A549 (cell line): ENCODE results near the gene ERFL. TPM values are rescaled to one million over a fixed set of nuclear protein-coding genes. Genes with fewer than 3 reads are reported as not detected.

Source experiments
- ATAC-seq, 2 experiments: fragments of 200-7000 bp in 1 of 2; fragments of >200 bp in 1 of 2; cut with Nextera tagmentation in 1 of 2; cut with Tn5 transposase in 1 of 2; 3 replicates each; pipeline versions ENCODE4 v1.8.0 to v1.9.1; 2018 to 2020; ENCODE audit warnings: mild to moderate bottlenecking in 1 of 2, moderate library complexity in 1 of 2
- CTCF ChIA-PET: fragments of 300-600 bp; sonication (Branson Sonifier 250); formaldehyde crosslinking; extraction: SDS; loops from one replicate; lab custom pipeline; 2021; ENCODE audit warnings: antibody characterized with exemption, inconsistent platforms; lab: Yijun Ruan, JAX
- POLR2A ChIA-PET: fragments of 350-600 bp; formaldehyde crosslinking; extraction: SDS; loops from one replicate; lab custom pipeline; 2021; ENCODE audit warnings: antibody characterized with exemption, inconsistent platforms; lab: Yijun Ruan, JAX
- DNase-seq, 2 experiments: peaks; one replicate each; pipeline versions ENCODE4 v3.0.0 to v3.0.0-alpha.2; 2011 to 2016; ENCODE audit warnings: low read depth in 1 of 2, low spot score in 1 of 2
- FAIRE-seq: peaks from 2 replicates; lab custom pipeline; 2011; peaks lifted over from hg19 to GRCh38; lab: Jason Lieb, UNC
- H3K27ac ChIP-seq, 2 experiments: fragments of >200 bp; sonication (Bioruptor Twin); formaldehyde crosslinking; 3 replicates each; pipeline ENCODE4 v1.5.1; 2016 to 2017
- H3K4me1 ChIP-seq: fragments of >200 bp; sonication (Bioruptor Twin); formaldehyde crosslinking; 3 replicates; pipeline ENCODE4 v1.6.1; 2016
- H3K4me2 ChIP-seq: fragments of >200 bp; sonication (Bioruptor Twin); formaldehyde crosslinking; 3 replicates; pipeline ENCODE4 v1.6.1; 2016
- H3K4me3 ChIP-seq: fragments of >200 bp; sonication (Bioruptor Twin); formaldehyde crosslinking; 3 replicates; pipeline ENCODE4 v1.5.1; 2016
- H3K9me3 ChIP-seq: fragments of >200 bp; sonication (Bioruptor Twin); formaldehyde crosslinking; 3 replicates; pipeline ENCODE4 v1.6.1; 2016
- ATOH8 ChIP-seq: fragments of 250-450 bp; sonication (Bioruptor Pico); IDR thresholded peaks from 2 replicates; pipeline ENCODE4 v1.5.0; 2020; ENCODE audit warnings: low read depth, mild to moderate bottlenecking, moderate library complexity
- CBX2 ChIP-seq: fragments of 200-600 bp; sonication (generic); IDR thresholded peaks from 2 replicates; pipeline ENCODE4 v1.6.1; 2016; ENCODE audit warnings: low read depth, mild to moderate bottlenecking, borderline replicate concordance
- CBX8 ChIP-seq: fragments of 200-600 bp; sonication (generic); IDR thresholded peaks from 2 replicates; pipeline ENCODE4 v1.6.1; 2016
- CEBPB ChIP-seq, 2 experiments: fragments of >200 bp in 1 of 2; sonication (Bioruptor Twin) in 1 of 2; formaldehyde crosslinking in 1 of 2; IDR thresholded peaks; 2 replicates each; pipeline ENCODE4 v1.6.1; 2012 to 2016
- CHD2 ChIP-seq: fragments of 150-350 bp; IDR thresholded peaks from 2 replicates; pipeline ENCODE4 v1.6.1; 2014; ENCODE audit warnings: low read length; ENCODE audit not compliant: partially characterized antibody
- E2F6 ChIP-seq: IDR thresholded peaks from 2 replicates; pipeline ENCODE4 v1.6.1; 2012; ENCODE audit warnings: low read depth, borderline replicate concordance
- ELK1 ChIP-seq: fragments of 150-350 bp; IDR thresholded peaks from 2 replicates; pipeline ENCODE4 v1.6.1; 2014; ENCODE audit warnings: low read depth, mild to moderate bottlenecking, low read length
- FOSB ChIP-seq: fragments of 250-450 bp; sonication (Bioruptor Pico); IDR thresholded peaks from 2 replicates; pipeline ENCODE4 v1.5.0; 2020; ENCODE audit warnings: mild to moderate bottlenecking, moderate library complexity
- GATA3 ChIP-seq: IDR thresholded peaks from 2 replicates; pipeline ENCODE4 v1.6.1; 2012; ENCODE audit warnings: borderline replicate concordance
- HOXB13 ChIP-seq: fragments of 250-450 bp; sonication (Bioruptor Pico); IDR thresholded peaks from 2 replicates; pipeline ENCODE4 v1.5.0; 2020; ENCODE audit warnings: low read depth, mild to moderate bottlenecking, moderate library complexity
- HOXB5 ChIP-seq: fragments of 250-450 bp; sonication (Bioruptor Pico); IDR thresholded peaks from 2 replicates; pipeline ENCODE4 v1.5.0; 2020; ENCODE audit warnings: mild to moderate bottlenecking, moderate library complexity
- MAFK ChIP-seq: fragments of 450-650 bp; IDR thresholded peaks from 2 replicates; pipeline ENCODE4 v1.6.1; 2014; ENCODE audit not compliant: partially characterized antibody
- MAX ChIP-seq: IDR thresholded peaks from 2 replicates; pipeline ENCODE4 v1.6.1; 2012
- MYC ChIP-seq: IDR thresholded peaks from 2 replicates; pipeline ENCODE4 v1.6.1; 2012; ENCODE audit warnings: mild to moderate bottlenecking, inconsistent platforms, low read length, improper control_type of control experiment, borderline replicate concordance
- PBX3 ChIP-seq: IDR thresholded peaks from 2 replicates; pipeline ENCODE4 v1.6.1; 2012
- PHF8 ChIP-seq: fragments of 200-600 bp; sonication (generic); IDR thresholded peaks from 2 replicates; pipeline ENCODE4 v1.6.1; 2016; ENCODE audit warnings: low read depth, mild to moderate bottlenecking, antibody characterized with exemption, moderate library complexity, borderline replicate concordance
- RAD21 ChIP-seq, 2 experiments: fragments of >200 bp in 1 of 2; sonication (Bioruptor Twin) in 1 of 2; formaldehyde crosslinking in 1 of 2; IDR thresholded peaks in 1 of 2; conservative IDR thresholded peaks in 1 of 2; 2 replicates in 1 of 2; 3 replicates in 1 of 2; pipeline ENCODE4 v1.6.1; 2012 to 2018; ENCODE audit warnings: inconsistent platforms in 1 of 2
- RARB ChIP-seq: fragments of 250-450 bp; sonication (Bioruptor Pico); IDR thresholded peaks from 2 replicates; pipeline ENCODE4 v1.8.0; 2021; ENCODE audit warnings: mild to moderate bottlenecking, moderate library complexity
- RNF2 ChIP-seq: fragments of 200-600 bp; sonication (generic); IDR thresholded peaks from 2 replicates; pipeline ENCODE4 v1.6.1; 2016; ENCODE audit warnings: low read depth, mild to moderate bottlenecking, antibody characterized with exemption, moderate library complexity, borderline replicate concordance
- SMC3 ChIP-seq: fragments of >200 bp; sonication (Bioruptor Twin); formaldehyde crosslinking; IDR thresholded peaks from 3 replicates; pipeline ENCODE4 v1.6.1; 2018; ENCODE audit warnings: inconsistent platforms
- TFCP2L1 ChIP-seq: fragments of 250-450 bp; sonication (Bioruptor Pico); IDR thresholded peaks from 2 replicates; pipeline ENCODE4 v1.5.0; 2021; ENCODE audit warnings: mild to moderate bottlenecking
- USF2 ChIP-seq: fragments of 450-650 bp; IDR thresholded peaks from 2 replicates; pipeline ENCODE4 v1.6.1; 2014; ENCODE audit warnings: antibody characterized with exemption
- WGBS: methylation state at CpG from one replicate; pipeline ENCODE4 v1.1.6; 2017; ENCODE audit errors: missing lambda C conversion rate; 5-methylcytosine and 5-hydroxymethylcytosine counted together
- polyA plus RNA-seq, 4 experiments: library from polyadenylated mRNA; depleted of rRNA in 3 of 4; stranded (reverse); fragments of >200 nt; fragmentation: RNase III in 1 of 4; extraction: RNeasy Plus Mini Kit Qiagen cat#74134 plus additional on column Dnase treatment in 1 of 4; gene quantifications; 2 replicates in 3 of 4; 3 replicates in 1 of 4; pipeline ENCODE4 v1.2.3, GENCODE V29; 2011 to 2017

The ERFL gene
- polyA plus RNA-seq, 2 of the 4 experiments (the other 2 are of a cell fraction) = 0.15 to 0.19 TPM

- no peak for TF ChIP-seq CBX2
These were observed 25.7 kb downstream of the ERFL start (continued) for GRCh38 chr19:41902594-41902993.

GRCh38 chr19:41901707-41902360, 26.4 kb downstream of the ERFL start:
- Histone ChIP-seq H3K4me3 (no peak overlapping the region), H3K4me2 (no peak overlapping the region), H3K27ac (no peak overlapping the region), H3K4me1 (peaks cover 40% of the 10 kb centered on the region), H3K9me3 (no peaks in the 10 kb centered on the region)
- POLR2A ChIA-PET = interaction anchor here (1.0 to 1.2 kb wide), 2 partner anchors 10 to 42 kb away, joined by 3 to 5 read pairs; partner anchors contain the start of gene RPS19
- TF ChIP-seq ELK1 (no peak), FOSB (CRISPR knock-in tag) (no peak), GATA3 (no peak), TFCP2L1 (CRISPR knock-in tag) (no peak), PHF8 (no peak), CEBPB (IDR thresholded peaks at IDR 0.05) (no peak), HOXB5 (CRISPR knock-in tag) (no peak), MYC (no peak), PBX3 (no peak), RAD21 (conservative IDR thresholded peaks at IDR 0.05 in 1 of 2, IDR thresholded peaks at IDR 0.05 in 1 of 2) (no peak), CHD2 (no peak), RNF2 (no peak), MAX (no peak), HOXB13 (CRISPR knock-in tag) (no peak), SMC3 (no peak), RARB (CRISPR knock-in tag) (no peak)
- CTCF ChIA-PET = interaction anchor here (0.5 to 4.1 kb wide), 16 partner anchors 8 to 492 kb away, joined by 3 to 15 read pairs (median 4); partner anchors contain the start of gene ERFL
- WGBS = 91% methylated on average over 21 of the region's 21 CpGs
- DNase-seq = no peak
- no peak for ATAC-seq
- FAIRE-seq = no peak

GRCh38 chr19:41898235-41898634, 30.0 kb downstream of the ERFL start:
- TF ChIP-seq ATOH8 = no peak
- no peak for TF ChIP-seq PBX3
- TF ChIP-seq E2F6 = no peak
- TF ChIP-seq CBX8 = no peak
- no peak for TF ChIP-seq USF2
- no peak for TF ChIP-seq MAFK
- ChIA-PET CTCF (interaction anchor here (1.0 to 2.9 kb wide), 7 partner anchors 14 to 59 kb away, joined by 3 to 9 read pairs (median 4); no protein-coding TSS in a partner anchor), POLR2A (interaction anchor here (0.6 kb wide), 1 partner anchor 38 kb away, joined by 3 read pairs; the partner anchor contains the start of gene RPS19)
- FAIRE-seq = no peak
- no peak for DNase-seq
- WGBS = 94% methylated on average over 15 of the region's 15 CpGs
- H3K27ac ChIP-seq = no peak overlapping the region
- no peak overlapping the region for H3K4me3 ChIP-seq
- H3K4me1 ChIP-seq = peaks cover 18% of the 10 kb centered on the region
- no peak overlapping the region for H3K4me2 ChIP-seq
- ATAC-seq = no peak
- H3K9me3 ChIP-seq = no peaks in the 10 kb centered on the region
